Measurements from ENCODE around the gene PLCB4. TPM values are rescaled to one million over a fixed set of nuclear protein-coding genes. Genes with fewer than 3 reads are reported as not detected.

Gene PLCB4
- total RNA-seq, 1 experiment from 2014 or later: 0.91 TPM

GRCh38 chr20:9253006-9253539, 184.2 kb downstream of the PLCB4 start:
- ChIA-PET POLR2A (interaction anchor here (0.6 to 2.0 kb wide), 5 partner anchors 10 to 87 kb away, joined by 3 to 7 read pairs (median 4); no protein-coding TSS in a partner anchor), CTCF (interaction anchor here (0.5 to 3.6 kb wide), 8 partner anchors 9 to 1280 kb away, joined by 3 to 16 read pairs (median 3); no protein-coding TSS in a partner anchor)
- H3K4me3 Mint-ChIP-seq (ENCODE audit: unreplicated experiment): no peak overlapping the region

GRCh38 chr20:9255171-9255570, 186.3 kb downstream of the PLCB4 start:
- no TSS peak for BruUV-seq (replicated peaks)
- POLR2A ChIA-PET: interaction anchor here (0.7 to 2.0 kb wide), 2 partner anchors 8 to 10 kb away, joined by 3 to 7 read pairs; no protein-coding TSS in a partner anchor
- Mint-ChIP-seq H3K36me3 (ENCODE audit: insufficient read depth, unreplicated experiment) (no peaks in the 10 kb centered on the region), H3K4me1 (ENCODE audit: insufficient read depth, unreplicated experiment) (no peaks in the 10 kb centered on the region), H3K27me3 (ENCODE audit: insufficient read depth, unreplicated experiment) (no peaks in the 10 kb centered on the region), H3K9me3 (ENCODE audit: unreplicated experiment) (no peaks in the 10 kb centered on the region), H3K27ac (ENCODE audit: low read depth, unreplicated experiment) (no peak overlapping the region), H3K4me3 (ENCODE audit: unreplicated experiment) (no peak overlapping the region)
- intact Hi-C loops (cut with micrococcal nuclease): no loop called here
- DNase-seq (ENCODE audit: unreplicated experiment): no peak
- TF ChIP-seq CTCF (IDR thresholded peaks at IDR 0.05; ENCODE audit: unreplicated experiment): no peak
- CTCF ChIA-PET: interaction anchor here (1.1 to 3.6 kb wide), 2 partner anchors 12 to 138 kb away, joined by 3 to 16 read pairs; no protein-coding TSS in a partner anchor

More at GRCh38 chr20:9253006-9253539, 184.2 kb downstream of the PLCB4 start:
- H3K27ac Mint-ChIP-seq (ENCODE audit: low read depth, unreplicated experiment): no peak overlapping the region
- H3K36me3 Mint-ChIP-seq (ENCODE audit: insufficient read depth, unreplicated experiment): no peaks in the 10 kb centered on the region
- no peaks in the 10 kb centered on the region for H3K4me1 Mint-ChIP-seq (ENCODE audit: insufficient read depth, unreplicated experiment)
- H3K9me3 Mint-ChIP-seq (ENCODE audit: unreplicated experiment): no peaks in the 10 kb centered on the region
- intact Hi-C loops (cut with micrococcal nuclease): no loop called here
- no peak for DNase-seq (ENCODE audit: unreplicated experiment)
- no peak for TF ChIP-seq CTCF (IDR thresholded peaks at IDR 0.05; ENCODE audit: unreplicated experiment)
- BruUV-seq (replicated peaks): no TSS peak
- H3K27me3 Mint-ChIP-seq (ENCODE audit: insufficient read depth, unreplicated experiment): no peaks in the 10 kb centered on the region

GRCh38 chr20:9256393-9256792, 187.5 kb downstream of the PLCB4 start:
- Mint-ChIP-seq H3K36me3 (ENCODE audit: insufficient read depth, unreplicated experiment) (no peaks in the 10 kb centered on the region), H3K9me3 (ENCODE audit: unreplicated experiment) (no peaks in the 10 kb centered on the region), H3K27ac (ENCODE audit: low read depth, unreplicated experiment) (no peak overlapping the region), H3K4me3 (ENCODE audit: unreplicated experiment) (no peak overlapping the region), H3K4me1 (ENCODE audit: insufficient read depth, unreplicated experiment) (no peaks in the 10 kb centered on the region), H3K27me3 (ENCODE audit: insufficient read depth, unreplicated experiment) (no peaks in the 10 kb centered on the region)
- POLR2A ChIA-PET: no interaction called here
- TF ChIP-seq CTCF (IDR thresholded peaks at IDR 0.05; ENCODE audit: unreplicated experiment): no peak
- BruUV-seq (replicated peaks): no TSS peak
- intact Hi-C loops (cut with micrococcal nuclease): no loop called here
- DNase-seq (ENCODE audit: unreplicated experiment): no peak
- CTCF ChIA-PET: no interaction called here

- ChIA-PET CTCF (no interaction called here), POLR2A (interaction anchor here (0.7 kb wide), 2 partner anchors 10 to 43 kb away, joined by 3 read pairs; no protein-coding TSS in a partner anchor)
- Mint-ChIP-seq H3K27ac (ENCODE audit: low read depth, unreplicated experiment) (no peak overlapping the region), H3K36me3 (ENCODE audit: insufficient read depth, unreplicated experiment) (no peaks in the 10 kb centered on the region), H3K4me3 (ENCODE audit: unreplicated experiment) (no peak overlapping the region), H3K9me3 (ENCODE audit: unreplicated experiment) (peaks cover 8% of the 10 kb centered on the region), H3K27me3 (ENCODE audit: insufficient read depth, unreplicated experiment) (no peaks in the 10 kb centered on the region), H3K4me1 (ENCODE audit: insufficient read depth, unreplicated experiment) (peaks cover 4% of the 10 kb centered on the region)
- DNase-seq (ENCODE audit: unreplicated experiment): no peak
- no TSS peak for BruUV-seq (replicated peaks)
- TF ChIP-seq CTCF (IDR thresholded peaks at IDR 0.05; ENCODE audit: unreplicated experiment): no peak
- intact Hi-C loops (cut with micrococcal nuclease): no loop called here
Observed at GRCh38 chr20:9258901-9259300, 190.0 kb downstream of the PLCB4 start.

All from MCF 10A (cell line).